SK-N-MC (cell line): ENCODE measurements around the gene NOP14.

Experiments used
- DNase-seq: peaks from one replicate; pipeline ENCODE4 v3.0.0-alpha.2; 2011; ENCODE audit warnings: low read depth, low spot score
- H3K27ac ChIP-seq: fragments of 200-600 bp; sonication (generic); 2 replicates; pipeline ENCODE4 v1.5.1; 2016; ENCODE audit warnings: mixed run types
- H3K36me3 ChIP-seq: fragments of 200-600 bp; sonication (generic); 2 replicates; pipeline ENCODE4 v1.6.1; 2017; ENCODE audit warnings: antibody characterized with exemption, low read length, mixed read lengths; ENCODE audit not compliant: insufficient read depth
- H3K4me3 ChIP-seq: fragments of 200-600 bp; sonication (generic); 2 replicates; pipeline ENCODE4 v1.5.1; 2016
- H3K9ac ChIP-seq: fragments of 200-600 bp; sonication (generic); 2 replicates; pipeline ENCODE4 v1.8.0; 2017; ENCODE audit warnings: mixed run types, mixed read lengths; ENCODE audit not compliant: insufficient read length
- H3K9me3 ChIP-seq: fragments of 200-600 bp; sonication (generic); 2 replicates; pipeline ENCODE4 v1.6.1; 2017; ENCODE audit warnings: low read depth, mild to moderate bottlenecking, antibody characterized with exemption, low read length, moderate library complexity, mixed read lengths
- EZH2 ChIP-seq: fragments of 200-600 bp; sonication (generic); IDR thresholded peaks from one replicate; pipeline ENCODE4 v1.6.1; 2017; ENCODE audit warnings: antibody characterized with exemption
- FOXP2 ChIP-seq: optimal IDR thresholded peaks from 2 replicates; pipeline ENCODE3; 2011; ENCODE audit warnings: mild to moderate bottlenecking, moderate library complexity; ENCODE audit not compliant: insufficient read depth; ENCODE audit errors: extremely low read length, control extremely low read depth
- POLR2AphosphoS5 ChIP-seq: IDR thresholded peaks from 2 replicates; pipeline ENCODE4 v1.6.1; 2012; ENCODE audit warnings: mild to moderate bottlenecking, low read depth, low read length, borderline replicate concordance

NOP14 gene

GRCh38 chr4:2931512-2932301 is 31.5 kb downstream of the NOP14 start:
- peak overlapping the region; percentile 46 for H3K27ac ChIP-seq

GRCh38 chr4:2930758-2931511 is 32.3 kb downstream of the NOP14 start:
- no peak overlapping the region for H3K9ac ChIP-seq
- H3K9me3 ChIP-seq: no peaks in the 10 kb centered on the region
- no peak overlapping the region for H3K4me3 ChIP-seq
- DNase-seq: no peak
- H3K36me3 ChIP-seq: peaks cover 12% of the 10 kb centered on the region; the same call in 1 of the 2 replicates
- peak overlapping the region; percentile 46; the same call in 1 of the 2 replicates for H3K27ac ChIP-seq
- no peak for TF ChIP-seq EZH2
- TF ChIP-seq FOXP2: no peak
- TF ChIP-seq POLR2AphosphoS5: no peak

More at GRCh38 chr4:2931512-2932301, 31.5 kb downstream of the NOP14 start:
- TF ChIP-seq POLR2AphosphoS5 (peak; percentile 31; the same call in 1 of the 2 replicates), FOXP2 (no peak)
- Histone ChIP-seq H3K36me3 (peaks cover 9% of the 10 kb centered on the region; the same call in 1 of the 2 replicates), H3K4me3 (no peak overlapping the region), H3K9me3 (no peaks in the 10 kb centered on the region), H3K9ac (no peak overlapping the region)
- no peak for DNase-seq

GRCh38 chr4:2930135-2930757 is 33.0 kb downstream of the NOP14 start:
- no peak for DNase-seq

GRCh38 chr4:2929469-2929868 is 33.7 kb downstream of the NOP14 start:
- H3K36me3 ChIP-seq: peaks cover 18% of the 10 kb centered on the region; the same call in 1 of the 2 replicates
- no peaks in the 10 kb centered on the region for H3K9me3 ChIP-seq
- TF ChIP-seq POLR2AphosphoS5: no peak
- TF ChIP-seq EZH2: no peak
- no peak for TF ChIP-seq FOXP2
- no peak overlapping the region for H3K27ac ChIP-seq
- DNase-seq: no peak
- H3K4me3 ChIP-seq: no peak overlapping the region
- H3K9ac ChIP-seq: no peak overlapping the region

More at GRCh38 chr4:2930135-2930757, 33.0 kb downstream of the NOP14 start:
- TF ChIP-seq POLR2AphosphoS5 (no peak), EZH2 (no peak), FOXP2 (no peak)
- Histone ChIP-seq H3K36me3 (peaks cover 14% of the 10 kb centered on the region; the same call in 1 of the 2 replicates), H3K9ac (no peak overlapping the region), H3K9me3 (no peaks in the 10 kb centered on the region), H3K27ac (0 out of 2 replicates have a peak overlapping the region, but pooled peaks have one; percentile 36), H3K4me3 (no peak overlapping the region)

GRCh38 chr4:2928242-2929176 is 34.7 kb downstream of the NOP14 start:
- Histone ChIP-seq H3K4me3 (no peak overlapping the region), H3K9ac (no peak overlapping the region), H3K27ac (peak overlapping the region; percentile 42; the same call in 1 of the 2 replicates), H3K9me3 (no peaks in the 10 kb centered on the region), H3K36me3 (peaks cover 20% of the 10 kb centered on the region; the same call in 1 of the 2 replicates)
- no peak for TF ChIP-seq FOXP2
- TF ChIP-seq EZH2: no peak
- no peak for TF ChIP-seq POLR2AphosphoS5
- DNase-seq: no peak

GRCh38 chr4:2927696-2928075 is 35.5 kb downstream of the NOP14 start:
- Histone ChIP-seq H3K27ac (peak overlapping the region; percentile 42), H3K9me3 (no peaks in the 10 kb centered on the region), H3K4me3 (no peak overlapping the region), H3K9ac (no peak overlapping the region), H3K36me3 (peaks cover 20% of the 10 kb centered on the region; the same call in 1 of the 2 replicates)
- DNase-seq: no peak
- no peak for TF ChIP-seq POLR2AphosphoS5
- no peak for TF ChIP-seq FOXP2
- TF ChIP-seq EZH2: no peak

GRCh38 chr4:2927016-2927695 is 36.0 kb downstream of the NOP14 start:
- Histone ChIP-seq H3K36me3 (peaks cover 20% of the 10 kb centered on the region; the same call in 1 of the 2 replicates), H3K9ac (no peak overlapping the region), H3K4me3 (no peak overlapping the region), H3K27ac (no peak overlapping the region), H3K9me3 (no peaks in the 10 kb centered on the region)
- no peak for DNase-seq
- TF ChIP-seq EZH2 (no peak), FOXP2 (no peak), POLR2AphosphoS5 (no peak)
